Skeletal muscle satellite cell (primary cell): ENCODE data around the gene FAIM2.

Experiments
- H3K27me3 ChIP-seq: 2 replicates; pipeline ENCODE4 v1.7.0; 2013; ENCODE audit warnings: low read length; ENCODE audit not compliant: control insufficient read depth, insufficient read depth
- H3K36me3 ChIP-seq: 2 replicates; pipeline ENCODE4 v1.7.0; 2013; ENCODE audit warnings: mild to moderate bottlenecking, control low read depth, low read length; ENCODE audit not compliant: insufficient read depth
- H3K4me1 ChIP-seq: 2 replicates; pipeline ENCODE4 v1.7.0; 2013; ENCODE audit warnings: low read length; ENCODE audit not compliant: control insufficient read depth, insufficient read depth
- H3K4me2 ChIP-seq: 2 replicates; pipeline ENCODE4 v1.7.0; 2013; ENCODE audit warnings: mild to moderate bottlenecking, low read length
- H3K4me3 ChIP-seq: 2 replicates; pipeline ENCODE4 v1.7.0; 2013; ENCODE audit warnings: low read length
- H3K9ac ChIP-seq: 2 replicates; pipeline ENCODE4 v1.7.0; 2013; ENCODE audit warnings: mild to moderate bottlenecking, low read depth, low read length, moderate library complexity
- H3K9me3 ChIP-seq: replicated peaks from 2 replicates; pipeline ENCODE4 v1.7.0; 2013; ENCODE audit warnings: mild to moderate bottlenecking, control low read depth, low read length

FAIM2 gene

DNA sequence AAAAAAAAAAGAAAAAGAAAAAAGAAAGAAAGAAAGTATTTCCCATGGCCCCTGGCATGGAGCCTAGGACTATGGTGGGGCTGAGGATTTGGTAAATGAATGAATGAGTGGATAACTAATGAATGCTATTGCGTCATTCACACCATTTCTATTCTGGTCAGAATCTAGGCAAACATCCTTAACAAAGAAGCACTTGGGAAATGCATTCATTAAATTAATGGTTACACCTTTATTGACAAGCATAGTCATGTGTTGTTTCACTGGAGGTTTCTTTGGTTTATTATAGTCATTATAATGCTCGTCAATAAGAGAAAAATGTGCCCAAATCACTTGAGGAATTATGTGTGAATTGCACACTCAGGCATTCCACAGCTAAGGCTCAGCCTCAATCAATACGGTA is 33.2 kb upstream of the FAIM2 start:
- Histone ChIP-seq H3K9me3 (no peaks in the 10 kb centered on the region), H3K27me3 (no peaks in the 10 kb centered on the region), H3K36me3 (no peaks in the 10 kb centered on the region), H3K9ac (no peak overlapping the region), H3K4me2 (no peak overlapping the region), H3K4me1 (peaks cover 4% of the 10 kb centered on the region), H3K4me3 (no peak overlapping the region)

DNA sequence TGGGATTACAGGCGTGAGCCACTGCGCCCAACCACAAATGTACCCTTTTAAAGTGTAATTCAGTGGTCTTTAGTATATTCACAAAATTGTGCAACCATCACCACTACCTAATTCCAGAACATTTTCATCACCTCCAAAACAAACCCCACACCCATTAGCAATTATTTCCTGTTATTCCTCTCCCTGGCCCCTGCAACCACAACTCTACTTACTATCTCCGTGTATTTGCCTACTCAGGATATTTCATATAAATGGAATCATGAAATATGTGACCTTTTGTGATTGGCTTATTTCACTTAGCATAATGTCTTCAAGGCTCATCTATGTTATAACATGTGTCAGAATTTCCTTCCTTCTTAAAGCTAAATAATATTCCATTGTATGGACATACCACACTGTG is 30.8 kb upstream of the FAIM2 start:
- no peak overlapping the region for H3K4me2 ChIP-seq
- H3K4me3 ChIP-seq, result no peak overlapping the region
- H3K9ac ChIP-seq, result no peak overlapping the region
- H3K9me3 ChIP-seq, result no peaks in the 10 kb centered on the region
- no peaks in the 10 kb centered on the region for H3K27me3 ChIP-seq
- H3K4me1 ChIP-seq, result peaks cover 4% of the 10 kb centered on the region
- H3K36me3 ChIP-seq, result no peaks in the 10 kb centered on the region

DNA sequence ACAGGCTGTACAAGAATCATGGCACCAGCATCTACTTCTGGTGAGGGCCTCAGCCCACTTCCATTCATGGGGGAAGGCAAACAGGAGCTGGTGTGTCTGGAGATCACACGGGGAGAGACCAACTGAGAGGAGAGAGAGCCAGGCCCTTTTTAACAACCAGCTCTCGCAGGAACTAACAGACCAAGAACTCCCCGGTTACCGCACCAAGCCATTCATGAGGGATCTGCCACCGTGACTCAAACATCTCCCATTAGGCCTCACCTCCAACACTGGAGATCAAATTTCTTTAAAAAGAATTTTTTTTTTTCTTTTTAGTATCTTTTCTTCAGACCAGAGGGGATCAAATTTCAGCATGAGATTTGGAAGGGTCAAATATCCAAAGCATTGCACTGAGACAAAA is 30.1 kb upstream of the FAIM2 start:
- no peak overlapping the region for H3K4me2 ChIP-seq
- H3K9me3 ChIP-seq, result no peaks in the 10 kb centered on the region
- no peaks in the 10 kb centered on the region for H3K36me3 ChIP-seq
- H3K9ac ChIP-seq, result no peak overlapping the region
- no peaks in the 10 kb centered on the region for H3K27me3 ChIP-seq
- H3K4me3 ChIP-seq, result no peak overlapping the region
- peaks cover 4% of the 10 kb centered on the region for H3K4me1 ChIP-seq

DNA sequence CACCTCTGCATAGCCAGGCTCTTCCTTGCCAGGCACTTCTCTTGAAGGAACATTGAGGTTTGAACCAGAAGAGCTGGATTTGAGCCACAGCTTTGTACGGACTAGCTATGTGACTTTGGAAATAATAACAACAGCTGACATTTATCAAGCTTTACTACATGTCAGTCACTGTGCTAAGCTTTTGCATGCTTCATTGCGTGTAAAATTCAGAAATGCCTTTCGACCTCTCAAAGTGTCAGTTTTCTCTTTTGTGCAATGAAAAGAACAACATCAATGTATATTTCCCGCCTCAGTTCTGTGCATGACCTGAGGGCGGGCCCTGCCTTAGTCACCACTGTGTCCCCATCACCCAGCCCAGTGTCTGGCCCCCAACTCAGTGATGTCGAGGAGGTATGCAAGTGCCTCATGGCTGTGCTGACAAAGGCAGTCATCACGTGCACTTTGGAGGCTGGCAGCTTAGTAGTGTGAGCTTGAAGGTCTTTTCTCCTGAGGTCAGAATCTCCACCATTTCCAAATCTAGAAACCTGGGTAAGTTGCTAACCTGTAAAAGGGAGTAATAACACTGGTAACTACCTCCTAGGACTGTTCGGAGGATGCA is 28.9 kb upstream of the FAIM2 start:
- Histone ChIP-seq H3K9ac (no peak overlapping the region), H3K36me3 (no peaks in the 10 kb centered on the region), H3K9me3 (no peaks in the 10 kb centered on the region)

DNA sequence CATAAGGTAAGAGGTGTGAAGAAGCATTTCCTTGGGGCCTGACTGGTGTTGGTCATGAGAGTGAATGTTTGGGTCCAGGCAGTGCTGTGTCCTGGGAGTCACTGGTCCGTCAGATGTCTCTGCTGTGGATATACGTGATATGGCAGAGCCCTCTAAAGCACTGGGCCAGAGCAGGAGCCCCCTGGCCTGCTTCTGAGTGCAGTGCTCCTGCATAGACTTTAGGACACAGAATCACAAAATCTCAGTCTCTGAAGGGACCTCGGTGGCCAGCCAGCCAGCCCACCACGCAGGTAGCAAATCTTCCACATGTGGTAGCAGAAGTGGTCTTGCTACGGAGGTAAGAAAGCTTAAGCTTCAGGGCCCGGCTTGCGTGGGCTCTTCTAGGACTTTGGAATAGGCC is 28.3 kb upstream of the FAIM2 start:
- no peak overlapping the region for H3K9ac ChIP-seq
- H3K4me1 ChIP-seq, result peaks cover 4% of the 10 kb centered on the region
- no peaks in the 10 kb centered on the region for H3K36me3 ChIP-seq
- no peak overlapping the region for H3K4me2 ChIP-seq
- no peaks in the 10 kb centered on the region for H3K9me3 ChIP-seq
- no peaks in the 10 kb centered on the region for H3K27me3 ChIP-seq
- no peak overlapping the region for H3K4me3 ChIP-seq

More for the DNA sequence above, 28.9 kb upstream of the FAIM2 start:
- no peak overlapping the region for H3K4me3 ChIP-seq
- H3K4me1 ChIP-seq, result peaks cover 4% of the 10 kb centered on the region
- no peak overlapping the region for H3K4me2 ChIP-seq
- H3K27me3 ChIP-seq, result no peaks in the 10 kb centered on the region

DNA sequence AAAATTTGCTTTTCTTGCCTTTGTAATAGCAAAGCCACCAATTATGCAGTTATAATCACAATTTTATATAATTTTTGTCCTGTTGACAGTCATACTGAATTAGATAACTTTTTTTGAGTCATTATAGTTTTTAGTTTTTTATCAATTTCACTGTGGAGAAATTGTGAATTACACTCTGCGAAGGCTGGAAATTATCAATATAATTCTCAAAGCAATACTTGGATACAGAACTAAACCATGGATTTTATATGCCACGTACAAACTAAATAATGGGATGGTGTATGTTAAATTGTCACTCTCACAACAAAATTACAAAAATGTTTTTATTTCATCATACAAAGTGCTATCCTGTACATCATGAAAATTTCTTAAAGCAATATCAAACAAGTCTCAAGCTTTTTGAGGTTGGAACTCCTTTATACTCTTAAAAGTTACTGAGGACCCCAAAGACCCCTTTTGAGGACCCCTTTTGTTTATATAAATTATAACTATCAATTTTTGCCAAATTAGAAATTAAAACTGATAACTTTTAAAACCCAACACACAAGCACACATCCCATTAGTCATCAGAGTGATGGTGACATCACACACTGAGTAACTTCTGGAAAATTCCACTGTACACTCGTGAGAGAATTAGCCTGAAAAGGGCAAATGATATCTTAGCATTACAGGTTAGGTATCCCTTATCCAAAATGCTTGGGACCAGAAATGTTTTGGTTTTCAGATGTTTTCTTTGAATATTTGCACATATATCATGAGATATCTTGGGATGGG is 27.0 kb upstream of the FAIM2 start:
- H3K9ac ChIP-seq, result no peak overlapping the region

DNA sequence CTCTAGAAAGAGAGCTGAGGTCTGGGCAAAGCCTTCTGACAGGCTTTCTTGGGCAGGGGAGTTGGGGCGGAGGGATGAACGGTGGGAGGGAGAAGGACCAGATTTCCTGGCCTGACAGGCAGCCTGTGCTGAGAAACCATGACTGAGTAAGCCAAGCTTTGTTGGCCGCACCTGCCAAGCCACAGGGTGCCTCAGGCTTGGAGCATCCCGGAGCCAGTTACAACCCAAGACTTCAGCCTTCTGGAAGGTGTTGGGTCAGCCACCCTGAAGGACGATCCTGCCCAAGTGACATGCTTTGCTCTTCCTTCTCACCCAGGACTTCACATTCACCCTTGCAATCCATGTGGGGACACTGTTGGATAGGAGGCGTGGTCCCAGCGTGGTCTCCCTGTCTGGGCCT is 25.9 kb upstream of the FAIM2 start:
- Histone ChIP-seq H3K4me2 (no peak overlapping the region), H3K27me3 (no peaks in the 10 kb centered on the region)

More for the DNA sequence above, 27.0 kb upstream of the FAIM2 start:
- Histone ChIP-seq H3K4me1 (peaks cover 4% of the 10 kb centered on the region), H3K4me2 (no peak overlapping the region), H3K4me3 (no peak overlapping the region), H3K9me3 (no peaks in the 10 kb centered on the region), H3K36me3 (no peaks in the 10 kb centered on the region), H3K27me3 (no peaks in the 10 kb centered on the region)

DNA sequence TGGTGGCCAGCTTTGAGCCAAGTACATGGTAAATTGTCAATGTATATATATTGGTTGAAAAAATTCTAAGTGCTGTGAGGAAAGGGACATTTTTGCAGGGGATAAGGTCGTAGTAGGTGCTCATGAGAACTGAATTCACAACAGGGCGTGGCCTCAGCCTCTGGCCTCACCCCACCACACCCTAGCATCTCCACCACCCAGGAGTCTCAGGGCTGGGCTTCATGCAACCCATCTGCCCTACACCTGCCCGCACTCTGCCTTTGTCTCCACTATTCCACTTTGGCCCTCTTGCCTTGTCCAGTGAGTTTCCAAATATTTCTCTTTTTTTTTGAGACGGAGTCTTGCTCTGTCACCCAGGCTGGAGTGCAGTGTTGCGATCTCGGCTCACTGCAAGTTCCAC is 24.8 kb upstream of the FAIM2 start:
- Histone ChIP-seq H3K4me3 (no peak overlapping the region), H3K4me2 (no peak overlapping the region), H3K9me3 (no peaks in the 10 kb centered on the region), H3K4me1 (no peaks in the 10 kb centered on the region), H3K36me3 (no peaks in the 10 kb centered on the region), H3K27me3 (no peaks in the 10 kb centered on the region), H3K9ac (no peak overlapping the region)

More for the DNA sequence above, 25.9 kb upstream of the FAIM2 start:
- H3K4me3 ChIP-seq, result no peak overlapping the region
- H3K36me3 ChIP-seq, result no peaks in the 10 kb centered on the region
- H3K9ac ChIP-seq, result no peak overlapping the region
- H3K9me3 ChIP-seq, result no peaks in the 10 kb centered on the region
- peaks cover 4% of the 10 kb centered on the region for H3K4me1 ChIP-seq

DNA sequence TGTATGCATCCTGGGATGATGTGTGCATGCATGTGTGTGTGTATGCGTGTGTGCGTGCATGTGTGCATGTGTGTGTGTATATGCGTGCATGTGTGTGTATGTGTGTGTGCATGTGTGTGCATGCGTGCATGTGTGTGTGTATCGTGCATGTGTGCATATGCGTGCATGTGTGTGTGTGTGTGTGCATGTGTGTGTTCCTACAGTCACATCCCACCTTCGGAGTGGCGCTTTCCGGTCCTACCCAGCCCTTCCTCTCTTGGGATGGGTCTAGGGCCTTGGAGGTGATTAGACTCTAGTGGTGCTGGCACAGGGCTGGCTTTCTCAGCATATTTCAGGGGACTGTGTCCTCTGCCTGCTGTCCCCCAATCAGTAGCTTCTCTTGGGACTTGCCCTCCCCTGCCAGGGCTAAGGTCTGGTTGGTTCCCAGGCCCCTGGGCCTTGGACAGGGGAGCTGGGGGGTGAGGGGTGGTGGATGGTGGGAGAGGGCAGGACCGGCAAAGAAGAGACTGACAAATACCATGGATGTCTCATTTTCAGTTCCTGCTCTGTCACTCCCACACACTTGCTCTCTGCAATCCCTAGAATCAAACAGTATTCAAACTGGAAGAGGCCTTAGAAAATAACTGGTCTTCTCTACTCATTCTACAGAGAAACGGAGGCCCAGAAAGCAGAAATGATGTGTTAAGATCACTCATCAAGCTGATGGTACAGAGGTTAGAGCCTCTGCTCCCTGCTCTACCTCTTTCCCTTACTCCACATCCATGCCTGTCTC is 21.9 kb upstream of the FAIM2 start:
- H3K36me3 ChIP-seq, result no peaks in the 10 kb centered on the region
- peaks cover 6% of the 10 kb centered on the region for H3K27me3 ChIP-seq
- H3K9me3 ChIP-seq, result no peaks in the 10 kb centered on the region
- peaks cover 3% of the 10 kb centered on the region for H3K4me1 ChIP-seq
- no peak overlapping the region for H3K4me3 ChIP-seq
- H3K4me2 ChIP-seq, result no peak overlapping the region
- H3K9ac ChIP-seq, result no peak overlapping the region

DNA sequence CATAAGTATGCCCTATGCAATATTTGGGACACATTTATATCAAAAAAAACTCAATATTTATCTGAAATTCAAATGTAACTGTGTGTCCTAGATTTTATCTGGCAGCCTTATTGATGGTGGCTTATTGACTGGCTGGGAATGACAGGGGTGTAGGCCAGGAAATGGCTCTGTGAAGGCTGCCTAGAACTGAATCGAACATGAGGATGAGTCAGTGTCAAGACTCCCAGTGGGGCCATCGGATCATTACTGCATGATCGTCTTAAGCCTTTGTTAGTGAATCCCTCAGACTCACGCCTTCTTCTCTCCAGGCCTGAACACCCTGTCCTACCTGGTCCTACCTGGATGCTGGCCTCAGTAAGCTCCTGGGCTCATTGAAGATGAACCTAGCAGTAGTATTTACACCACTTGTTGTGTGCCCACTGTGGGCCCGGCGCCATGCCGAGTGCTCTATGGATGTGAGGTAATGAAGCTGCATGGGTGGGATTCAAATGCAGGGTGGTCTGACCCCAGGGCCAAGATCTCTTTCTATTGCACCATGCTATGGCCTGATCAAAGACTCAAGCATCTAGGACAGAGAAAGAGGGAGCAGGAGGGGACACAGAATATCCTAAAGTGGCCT is 21.0 kb upstream of the FAIM2 start:
- no peak overlapping the region for H3K4me3 ChIP-seq
- no peak overlapping the region for H3K9ac ChIP-seq
- peaks cover 6% of the 10 kb centered on the region for H3K27me3 ChIP-seq
- no peaks in the 10 kb centered on the region for H3K9me3 ChIP-seq
- H3K4me2 ChIP-seq, result no peak overlapping the region
- H3K36me3 ChIP-seq, result no peaks in the 10 kb centered on the region
- H3K4me1 ChIP-seq, result peaks cover 9% of the 10 kb centered on the region

DNA sequence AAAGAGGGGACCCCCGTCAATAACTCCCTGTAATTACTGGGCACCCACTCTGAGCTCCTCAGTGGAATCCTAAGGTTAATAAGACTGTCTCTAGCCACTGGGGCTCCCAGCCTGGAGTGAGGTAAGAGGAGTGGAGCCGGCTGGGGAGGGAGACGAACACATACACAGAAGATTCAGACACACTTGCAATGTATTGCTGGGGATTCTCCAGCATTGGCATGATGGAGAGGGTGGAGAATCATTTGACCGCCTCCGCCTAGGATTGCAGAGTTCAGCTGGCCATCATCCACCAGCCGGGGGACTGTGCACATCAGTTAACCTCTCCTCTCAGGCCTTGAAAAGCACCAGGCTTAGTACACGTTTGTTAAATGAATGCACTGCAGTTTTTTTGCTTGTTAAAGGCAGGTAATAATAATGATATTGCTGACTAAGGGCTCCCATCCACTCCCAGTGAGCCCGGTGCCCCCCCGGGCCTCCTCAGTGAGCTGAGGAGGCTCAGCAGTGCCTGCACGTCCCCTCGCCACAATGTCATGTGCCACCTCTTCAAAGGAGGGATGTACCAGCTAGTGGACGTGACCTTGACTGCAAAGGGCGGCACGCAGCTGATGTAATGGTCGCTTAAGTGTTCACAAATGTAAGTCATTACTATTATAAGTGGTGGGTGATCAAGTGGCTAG is 20.3 kb upstream of the FAIM2 start:
- Histone ChIP-seq H3K4me1 (peaks cover 9% of the 10 kb centered on the region), H3K4me3 (no peak overlapping the region), H3K9me3 (no peaks in the 10 kb centered on the region), H3K27me3 (peaks cover 6% of the 10 kb centered on the region), H3K4me2 (no peak overlapping the region), H3K36me3 (no peaks in the 10 kb centered on the region), H3K9ac (no peak overlapping the region)
